HG02610 (cell line): ENCODE results near the gene PLEKHA8.
A peak's percentile ranks its signal among the peaks of the same experiment; 100 is the strongest.

ENCODE experiments used
- ATAC-seq: cut with Tn5 transposase; IDR thresholded peaks from one replicate; pipeline ENCODE4 v1.9.1; 2021; ENCODE audit warnings: mild to moderate bottlenecking, moderate library complexity; ENCODE audit not compliant: unreplicated experiment

The PLEKHA8 gene

DNA sequence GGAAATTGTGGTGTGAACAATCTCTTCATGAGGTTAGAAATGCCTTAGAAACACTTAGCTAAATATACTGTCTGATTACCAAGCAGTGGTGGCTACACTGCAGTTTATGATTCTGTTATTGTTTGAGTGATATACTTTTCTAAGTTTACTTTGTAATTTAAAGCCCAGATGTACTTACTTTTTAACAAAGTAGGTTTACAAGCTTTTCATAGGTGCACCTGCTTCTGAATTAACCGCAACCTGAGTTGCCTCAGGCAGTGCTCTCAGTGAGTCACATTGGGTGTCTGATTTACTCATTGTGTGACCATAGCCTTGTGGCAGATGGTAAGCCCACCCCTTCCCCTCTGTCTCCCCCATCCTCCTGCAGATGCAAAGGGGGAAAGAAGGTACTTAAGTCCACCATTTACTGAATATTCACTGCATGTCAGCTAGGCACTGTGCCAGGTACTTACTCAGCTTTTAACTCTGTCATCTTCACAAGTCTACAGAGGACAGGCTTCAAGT, 115.6 kb downstream of the PLEKHA8 start:
- ATAC-seq: no peak

DNA sequence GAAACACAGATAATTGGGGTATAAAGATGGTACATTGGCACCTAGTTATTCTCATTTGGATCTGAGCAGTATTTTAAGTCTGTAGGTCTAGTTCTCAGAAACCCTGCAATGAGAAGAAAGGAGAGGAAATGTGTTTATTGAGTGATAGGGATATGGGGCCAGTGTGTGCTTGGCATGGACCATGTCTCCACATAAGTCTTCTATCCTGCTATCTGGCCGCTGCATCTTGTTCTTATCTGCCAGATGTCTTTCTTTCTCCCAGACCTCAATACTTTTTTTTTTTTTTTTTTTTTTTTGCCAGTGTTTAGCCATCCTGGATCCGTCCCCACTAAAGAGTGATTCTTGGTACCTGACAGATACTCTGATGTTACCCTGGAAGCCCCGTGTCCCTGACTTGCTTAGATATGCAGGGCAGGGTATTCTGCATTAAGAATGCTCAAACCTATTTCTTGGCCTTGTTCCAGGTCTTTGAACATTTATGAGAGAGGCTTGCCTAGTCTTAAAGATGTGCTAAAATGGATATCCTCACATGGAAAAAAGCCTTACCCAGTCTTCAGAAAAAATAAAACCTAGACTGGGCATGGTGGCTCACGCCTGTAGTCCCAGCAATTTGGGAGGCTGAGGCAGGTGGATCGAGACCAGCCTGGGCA, 116.6 kb downstream of the PLEKHA8 start:
- no peak for ATAC-seq

DNA sequence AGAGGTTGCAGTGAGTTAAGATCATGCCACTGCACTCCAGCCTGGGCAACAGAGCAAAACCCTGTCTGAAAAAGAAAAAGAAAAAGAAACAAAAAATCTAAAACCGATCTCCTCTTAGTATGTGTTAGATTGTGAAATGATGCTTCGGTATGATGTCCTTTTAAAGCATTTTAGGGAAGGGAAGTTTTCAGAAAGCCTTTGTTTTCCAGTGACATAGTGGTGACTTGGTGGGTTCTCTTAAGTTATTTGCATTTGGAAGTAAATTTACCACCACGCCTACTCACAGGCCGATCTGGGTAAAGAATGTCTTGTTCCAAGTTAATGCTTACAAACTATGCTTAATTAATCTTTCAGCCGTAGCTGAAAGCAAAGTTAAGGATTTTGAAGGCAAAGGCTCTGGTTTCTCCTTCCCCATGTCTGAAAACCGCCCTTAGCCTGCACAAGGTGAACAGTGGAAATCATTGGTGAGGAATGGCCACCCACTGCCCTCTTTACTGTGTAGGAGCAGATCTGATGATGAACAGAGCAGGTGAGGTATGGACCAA, 117.3 kb downstream of the PLEKHA8 start:
- no peak for ATAC-seq

DNA sequence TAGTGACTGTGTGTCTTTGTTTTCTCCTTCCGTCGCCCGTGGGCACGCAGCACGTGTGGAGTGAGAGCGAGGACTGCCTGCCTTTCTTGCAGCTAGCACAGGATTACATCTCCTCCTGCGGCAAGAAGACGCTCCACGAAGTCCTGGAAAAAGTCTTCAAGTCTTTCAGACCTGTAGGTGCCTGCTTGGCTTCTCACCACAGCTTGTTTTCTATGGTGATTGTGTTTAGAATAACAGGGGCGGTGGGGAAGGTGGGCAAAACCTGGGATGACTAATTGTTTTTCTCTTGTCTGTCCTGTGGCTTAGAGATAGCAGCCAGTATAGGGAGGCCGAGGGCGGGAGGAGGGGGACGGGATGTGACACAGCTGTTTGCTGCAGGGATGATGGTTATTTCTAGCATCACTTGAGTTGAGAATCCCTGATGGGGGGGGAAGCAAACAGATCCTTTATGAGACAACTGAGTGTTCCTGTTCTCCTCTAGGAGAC, 118.0 kb downstream of the PLEKHA8 start:
- no peak for ATAC-seq

DNA sequence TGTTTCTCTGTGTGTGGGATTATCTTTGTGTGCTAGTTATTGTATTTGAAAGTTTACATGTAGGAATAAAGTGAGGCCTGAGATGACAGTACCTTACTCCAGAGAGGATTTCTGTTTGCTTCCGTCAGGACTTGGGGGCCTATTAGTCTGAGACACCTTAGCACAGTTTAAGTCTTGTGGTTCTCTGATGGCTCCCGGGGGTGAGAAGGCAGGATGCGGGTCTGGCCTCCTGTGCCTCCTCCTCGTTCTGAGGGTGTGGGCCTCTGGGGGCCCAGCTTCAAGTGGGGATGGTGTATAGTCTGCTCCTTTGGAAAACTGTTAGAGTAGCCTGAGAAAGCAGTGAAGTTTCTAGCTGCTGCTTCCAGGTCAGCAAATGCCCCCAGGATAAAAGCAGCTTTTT, 119.0 kb downstream of the PLEKHA8 start:
- no peak for ATAC-seq

DNA sequence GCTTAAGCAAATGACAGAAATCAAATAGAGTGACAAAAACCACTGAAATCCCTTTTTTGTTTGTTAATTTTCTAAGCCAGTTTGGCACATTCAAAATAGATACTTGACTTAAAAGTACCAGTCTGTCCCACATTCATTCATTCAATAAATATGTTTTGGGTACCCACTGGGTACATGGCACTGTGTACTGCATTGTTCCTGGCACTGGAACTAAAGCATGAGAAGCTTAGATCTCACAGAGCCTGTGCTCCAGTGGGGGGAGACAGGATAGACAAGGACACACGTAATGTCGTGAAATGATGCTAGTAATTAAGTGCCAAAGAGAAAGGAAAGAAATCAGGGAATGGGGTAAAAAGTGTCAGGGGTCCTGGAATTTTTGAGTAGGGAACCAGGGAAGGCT, 119.6 kb downstream of the PLEKHA8 start:
- no peak for ATAC-seq

DNA sequence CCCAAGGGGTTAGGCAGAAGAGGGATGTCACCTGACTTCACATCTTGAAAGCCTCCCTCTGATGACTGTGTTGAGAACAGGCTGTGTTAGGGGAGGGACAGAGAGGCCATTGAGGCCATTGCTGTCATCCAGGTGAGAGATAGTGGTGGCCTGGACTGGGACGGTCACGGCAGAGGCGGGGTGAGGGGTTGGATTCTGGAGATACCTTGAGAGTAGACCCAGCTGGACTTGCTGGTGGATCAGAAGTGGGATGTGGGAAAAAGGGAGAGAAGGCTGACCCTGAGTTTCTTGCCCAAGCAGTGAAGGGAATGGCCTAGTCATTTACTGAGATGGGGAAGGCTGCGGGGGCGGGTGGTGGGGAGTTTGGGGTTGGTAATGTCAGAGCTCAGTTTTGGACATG, 120.2 kb downstream of the PLEKHA8 start:
- no peak for ATAC-seq

DNA sequence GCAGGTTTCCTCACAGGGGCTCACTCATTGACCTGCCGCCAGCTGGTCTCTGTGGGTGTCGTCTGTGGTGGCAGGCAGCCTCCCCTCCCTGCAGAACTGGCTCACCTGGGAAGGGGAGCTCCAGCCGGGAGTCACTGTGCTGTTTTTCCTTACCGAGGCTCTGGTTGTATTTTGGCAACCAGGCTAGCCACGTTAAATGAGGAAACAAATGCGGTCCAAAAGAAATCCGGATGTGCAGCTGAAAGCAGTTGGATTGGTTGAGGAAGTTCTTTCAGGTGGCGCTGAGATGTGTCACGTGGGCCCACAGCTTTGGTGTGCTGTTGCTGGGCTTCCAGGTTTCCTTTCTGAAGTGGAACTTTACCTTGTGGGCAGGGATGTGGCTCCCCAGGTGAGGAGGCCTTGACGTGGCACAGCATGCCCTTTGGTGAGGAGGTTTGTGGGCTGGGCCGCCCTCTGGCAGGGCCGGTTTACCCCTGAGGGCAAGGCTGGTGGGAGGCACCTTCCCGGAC, 120.8 kb downstream of the PLEKHA8 start:
- ATAC-seq: no peak

DNA sequence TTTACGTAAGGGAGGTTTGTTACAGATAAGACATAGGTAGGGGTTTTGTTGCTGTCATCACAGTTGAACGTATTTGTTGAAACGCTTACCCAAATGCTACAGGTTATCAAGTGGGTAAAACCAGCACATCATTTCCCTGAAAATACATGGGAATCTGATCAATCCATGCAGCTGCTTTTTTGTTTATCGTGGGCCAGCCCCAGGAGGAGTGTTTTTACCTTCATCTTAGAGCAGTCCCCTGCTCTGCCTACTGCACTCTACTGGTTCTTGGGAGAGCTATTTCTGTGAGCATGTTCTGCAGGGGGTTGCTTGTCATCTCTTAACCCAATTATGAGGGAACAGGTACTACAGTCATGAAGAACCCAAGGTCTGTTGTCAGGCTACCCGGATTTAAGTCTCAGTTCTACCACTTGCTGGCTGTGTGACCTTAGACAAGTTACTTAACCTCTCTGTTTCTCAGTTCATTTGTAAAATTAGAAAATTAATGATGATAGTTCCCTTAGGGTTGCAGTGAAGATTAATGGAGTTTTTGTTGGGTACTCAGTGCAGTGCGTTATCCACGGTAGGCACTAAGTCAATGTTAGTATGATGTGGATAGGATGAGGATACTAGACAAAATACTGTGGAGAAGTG, 121.5 kb downstream of the PLEKHA8 start:
- ATAC-seq: no peak

DNA sequence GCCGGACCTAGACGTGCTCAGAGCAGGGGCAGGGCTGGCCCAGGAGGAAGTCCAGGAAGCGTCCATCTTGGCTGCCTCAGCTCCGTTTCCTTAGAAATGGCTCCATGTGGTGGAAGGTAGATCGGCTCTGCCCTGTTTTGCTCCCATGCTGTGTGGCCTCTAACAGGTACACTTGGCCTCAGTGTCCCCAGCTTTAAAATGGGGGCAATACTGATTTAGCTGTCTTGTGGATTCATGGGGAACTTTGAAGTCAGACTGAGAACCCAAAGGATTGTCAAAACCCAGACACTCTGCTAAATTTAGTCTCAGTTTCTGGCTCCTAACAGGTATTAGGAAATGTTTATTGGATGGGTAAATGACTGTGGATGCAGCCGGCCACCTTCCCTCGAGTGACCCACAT, 122.5 kb downstream of the PLEKHA8 start:
- no peak for ATAC-seq

DNA sequence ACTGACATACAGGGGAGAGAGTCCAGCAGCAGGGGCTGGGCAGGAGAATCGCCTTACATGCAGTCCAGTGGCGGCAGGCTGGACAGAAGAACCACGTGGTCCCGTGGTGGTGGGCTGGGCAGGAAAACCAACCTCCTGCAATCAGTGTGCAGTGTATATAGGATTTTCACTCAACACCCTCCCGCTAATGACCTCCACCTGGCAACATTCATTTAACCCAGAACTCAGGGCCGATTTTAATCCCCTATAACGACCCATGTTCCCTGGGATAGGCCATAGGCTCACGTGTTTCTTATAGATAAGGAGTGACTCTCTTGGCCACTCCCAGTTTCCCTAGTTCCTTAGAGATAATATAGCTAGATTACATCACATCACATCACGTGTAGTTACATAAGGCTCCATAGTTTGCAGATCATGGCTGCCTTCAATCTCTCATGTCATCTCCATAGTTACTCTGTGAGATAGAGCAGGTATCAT, 125.9 kb downstream of the PLEKHA8 start:
- no peak for ATAC-seq

DNA sequence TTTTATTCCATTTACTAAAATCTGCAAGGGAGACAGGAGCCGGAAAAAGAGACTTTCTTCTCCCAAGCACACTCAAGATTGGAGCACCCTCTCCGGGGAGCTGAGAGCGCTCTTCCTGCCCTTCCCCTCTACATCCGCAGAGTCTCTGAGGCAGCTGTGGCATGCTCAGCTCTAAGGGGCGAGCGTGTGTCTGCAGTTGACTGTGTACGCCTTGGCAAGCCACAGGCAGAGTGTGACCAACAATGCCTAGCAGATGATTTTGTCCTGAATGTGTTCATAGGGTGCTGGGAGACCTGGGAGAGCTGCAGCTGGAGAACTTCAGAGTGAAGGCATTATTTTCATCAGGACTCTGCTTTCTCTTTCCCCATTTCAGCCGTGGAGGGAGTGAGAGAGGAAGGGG, 127.3 kb downstream of the PLEKHA8 start:
- no peak for ATAC-seq

DNA sequence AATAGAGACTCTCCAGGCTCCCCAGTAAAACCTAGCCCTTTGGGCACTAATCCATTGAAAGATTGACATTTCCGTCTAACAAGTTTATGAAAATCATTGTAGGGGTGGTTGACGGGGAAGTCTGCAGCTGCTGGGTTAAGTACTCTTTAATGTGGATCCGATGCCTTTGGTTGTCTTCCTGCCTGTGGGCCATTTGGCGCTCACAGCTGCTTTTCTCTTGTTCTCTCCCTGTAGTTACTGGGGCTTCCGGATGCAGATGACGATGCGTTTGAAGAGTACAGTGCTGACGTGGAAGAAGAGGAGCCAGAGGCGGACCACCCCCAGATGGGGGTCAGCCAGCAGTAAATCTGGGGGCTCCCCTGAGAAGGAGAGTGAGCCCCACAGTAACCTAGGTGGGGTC, 129.0 kb downstream of the PLEKHA8 start:
- no peak for ATAC-seq

DNA sequence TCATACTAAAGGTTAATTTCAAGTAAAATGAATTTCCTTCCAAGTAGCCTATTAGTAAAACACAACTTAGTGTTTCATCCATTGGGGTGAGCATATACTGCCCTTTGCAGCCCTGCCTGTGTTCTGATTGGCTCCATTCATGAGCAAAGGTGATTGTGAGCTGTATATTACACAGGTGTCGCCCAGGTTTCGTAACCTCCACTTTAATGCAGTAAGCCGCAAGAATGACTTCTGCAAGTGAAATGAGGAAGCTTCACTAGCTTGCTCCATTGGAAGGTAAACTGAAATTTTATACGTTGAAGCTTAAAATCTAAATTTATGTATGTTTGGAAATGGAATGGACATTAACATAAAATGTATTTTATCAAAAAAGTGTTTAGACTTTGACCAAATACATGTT, 131.0 kb downstream of the PLEKHA8 start:
- no peak for ATAC-seq

DNA sequence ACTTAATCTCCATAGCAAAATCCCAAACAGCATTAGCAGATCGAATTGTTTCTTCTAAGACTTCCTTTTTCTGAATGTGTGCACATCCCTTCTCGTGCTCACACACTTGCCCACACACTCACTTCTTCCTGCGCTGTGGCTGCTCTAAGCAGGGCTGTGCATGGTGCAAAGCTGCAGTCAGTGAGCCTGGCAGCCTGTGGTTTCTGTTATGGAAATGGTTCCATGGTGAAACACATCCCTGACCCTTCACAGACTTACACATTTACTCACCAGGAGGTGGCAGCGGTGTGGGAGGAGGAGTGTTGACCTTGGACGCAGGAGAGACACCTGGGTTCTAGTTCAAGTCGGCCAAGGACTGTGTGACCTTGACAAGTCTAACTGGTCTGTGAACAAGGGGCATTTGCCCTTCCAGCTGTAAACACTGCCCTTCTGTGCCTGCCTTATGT, 131.5 kb downstream of the PLEKHA8 start:
- peak; percentile 30 for ATAC-seq

DNA sequence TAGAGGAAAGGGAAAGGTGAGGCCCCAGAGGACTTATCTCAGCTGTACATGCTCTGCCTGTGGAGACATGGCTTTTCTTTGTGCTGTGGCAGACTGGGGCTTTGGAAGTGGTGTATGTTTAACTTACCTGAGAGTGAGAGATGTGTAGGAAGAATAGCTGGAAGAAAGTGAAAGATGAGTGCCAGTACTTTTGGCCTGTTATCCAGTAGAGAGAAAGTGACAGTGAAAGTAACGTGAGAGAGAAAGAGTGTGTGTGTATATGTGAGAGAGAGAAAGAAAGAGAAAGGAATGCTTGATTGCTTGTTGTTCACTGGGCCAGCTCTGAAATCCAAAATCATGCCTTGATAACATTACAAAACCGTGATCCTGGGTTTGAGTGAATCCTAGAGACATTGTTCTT, 132.1 kb downstream of the PLEKHA8 start:
- no peak for ATAC-seq

DNA sequence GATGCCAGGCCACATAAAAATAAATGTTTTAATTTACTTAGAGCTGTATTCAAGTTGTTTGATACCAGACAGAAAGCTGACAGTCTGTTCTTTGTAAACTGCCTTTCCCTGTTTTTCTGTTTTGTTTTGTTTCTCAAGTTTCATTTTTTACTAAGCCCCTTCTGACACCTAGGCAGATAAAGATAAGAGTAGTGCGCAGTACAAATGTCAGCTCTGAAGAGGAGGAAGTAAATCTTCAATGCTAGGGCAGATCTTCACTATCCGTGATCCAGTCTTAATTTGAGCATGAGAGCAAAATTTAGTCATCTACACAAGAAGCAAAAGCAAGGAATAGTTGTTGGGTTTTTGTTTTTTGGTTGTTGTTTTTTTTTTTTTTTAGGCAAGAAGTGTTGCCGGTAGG, 133.9 kb downstream of the PLEKHA8 start:
- no peak for ATAC-seq

DNA sequence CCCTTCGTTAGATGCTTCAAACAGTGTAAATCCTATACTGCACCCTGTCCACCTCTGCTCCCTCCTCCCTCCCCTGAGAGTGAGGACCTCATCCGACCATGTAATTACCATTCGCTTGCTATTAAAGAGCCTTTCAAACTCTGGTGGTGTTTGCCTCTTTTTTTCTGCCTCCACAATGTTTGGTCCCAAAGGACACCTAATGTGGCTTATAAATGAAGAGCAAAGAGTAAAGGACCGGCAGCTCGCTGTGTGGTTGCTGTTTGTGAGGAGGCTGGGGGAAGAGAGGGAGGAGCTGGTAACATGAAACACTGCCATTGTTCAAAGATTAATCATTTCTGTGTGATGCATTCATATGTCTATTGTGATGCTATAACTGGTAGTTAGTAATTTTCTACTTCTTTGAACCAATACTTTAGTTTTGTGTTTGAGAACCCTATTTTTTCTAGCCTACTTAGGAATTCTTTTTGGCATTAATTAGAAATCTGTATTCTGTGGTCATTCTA, 134.5 kb downstream of the PLEKHA8 start:
- peak; percentile 25 for ATAC-seq

DNA sequence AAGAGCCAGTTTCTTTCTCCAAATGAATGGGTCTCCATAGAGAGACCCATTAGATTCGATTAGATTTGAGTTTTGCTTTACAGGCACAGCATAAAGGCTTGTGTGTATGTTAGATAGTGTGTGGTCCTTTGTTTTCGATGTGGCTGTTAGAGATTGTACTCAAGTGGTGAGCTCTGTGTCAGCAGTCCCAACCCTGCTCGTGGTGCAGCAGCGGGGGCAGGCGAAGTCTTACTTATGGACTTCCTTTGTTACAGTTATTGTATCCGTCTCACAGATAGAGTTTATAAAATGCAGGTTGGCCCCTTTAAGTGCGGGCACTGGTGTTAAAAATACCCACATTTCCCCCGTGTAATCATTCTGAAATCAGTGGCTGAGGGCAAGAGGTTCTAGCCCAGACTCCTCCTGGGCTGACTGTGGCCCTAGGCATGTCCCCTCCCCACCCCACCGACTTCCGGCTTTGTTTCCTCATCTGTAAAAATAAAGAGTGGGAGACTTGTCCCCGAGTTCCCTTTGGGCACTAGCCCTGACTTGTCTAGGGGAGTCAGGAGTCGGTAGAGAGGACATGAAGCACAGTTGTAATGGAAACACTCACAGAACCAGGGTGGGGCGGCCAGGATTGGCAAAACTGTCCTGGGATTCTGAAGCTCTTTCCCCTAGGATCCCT, 135.2 kb downstream of the PLEKHA8 start:
- peak; percentile 48 for ATAC-seq

DNA sequence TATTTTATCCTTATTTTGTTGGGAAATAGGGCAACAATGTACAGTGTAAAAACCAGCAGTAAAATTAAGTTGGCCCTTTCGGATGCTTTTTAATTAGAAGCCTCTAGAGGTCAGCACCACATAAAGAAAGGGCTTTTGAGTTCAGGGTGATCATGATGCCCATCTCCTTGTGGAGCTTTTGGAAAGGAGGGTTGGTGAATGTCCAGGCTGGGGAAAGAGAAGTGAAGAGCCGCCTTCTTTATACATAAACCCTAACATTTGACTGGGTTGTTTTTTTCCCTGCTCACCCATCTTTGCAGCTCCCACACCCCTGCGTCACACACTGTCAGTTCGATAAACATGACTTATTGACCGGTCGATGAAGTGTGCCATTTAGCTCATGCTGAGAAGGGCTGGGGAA, 136.4 kb downstream of the PLEKHA8 start:
- no peak for ATAC-seq

DNA sequence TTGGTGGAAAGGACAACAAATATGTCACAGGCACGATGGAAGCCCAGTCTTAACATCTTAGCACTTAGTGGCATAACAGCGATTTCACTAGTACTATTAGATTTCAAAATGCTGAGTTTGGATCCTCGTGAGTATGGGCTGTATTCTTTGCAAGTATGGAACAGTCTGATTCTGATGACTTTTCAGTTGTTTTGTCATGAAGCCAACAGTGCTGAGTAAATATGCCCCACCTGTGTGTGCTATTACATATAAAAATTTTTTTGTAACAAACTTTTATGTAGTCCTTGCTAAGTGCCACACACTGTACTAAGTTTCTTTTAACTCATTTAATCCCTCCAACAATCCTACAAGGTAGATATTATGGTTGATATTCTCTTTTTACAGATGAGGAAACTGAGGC, 137.4 kb downstream of the PLEKHA8 start:
- no peak for ATAC-seq
